Fibroblast of skin of abdomen (primary cell): Measurements from ENCODE around the gene CARD11. TPM values are rescaled to one million over a fixed set of nuclear protein-coding genes. Genes with fewer than 3 reads are reported as not detected.

Source experiments
- DNase-seq: peaks from one replicate; pipeline ENCODE4 v3.0.0-alpha.2; 2013
- polyA plus RNA-seq, 2 experiments: library from polyadenylated mRNA; unstranded; fragments of 120-200 nt; gene quantifications; one replicate each; pipeline ENCODE4 v1.2.1, GENCODE V29; 2013; ENCODE audit not compliant: insufficient read length in 2 of 2

Gene CARD11
- polyA plus RNA-seq (2013, experiment 1 of 2; ENCODE audit: insufficient read length): 0.50 TPM
- 0.71 TPM for polyA plus RNA-seq (2013, experiment 2 of 2; ENCODE audit: insufficient read length)

GRCh38 chr7:3043544-3044371, at the start of gene CARD11:
TSS of gene CARD11 (minus strand) at chr7:3043867. CDS start at chr7:2958506, 85,361 bp downstream.
- DNase-seq: no peak

- DNase-seq: no peak
These were observed 48.8 kb upstream of the CARD11 start for GRCh38 chr7:3092468-3092867.

DNA sequence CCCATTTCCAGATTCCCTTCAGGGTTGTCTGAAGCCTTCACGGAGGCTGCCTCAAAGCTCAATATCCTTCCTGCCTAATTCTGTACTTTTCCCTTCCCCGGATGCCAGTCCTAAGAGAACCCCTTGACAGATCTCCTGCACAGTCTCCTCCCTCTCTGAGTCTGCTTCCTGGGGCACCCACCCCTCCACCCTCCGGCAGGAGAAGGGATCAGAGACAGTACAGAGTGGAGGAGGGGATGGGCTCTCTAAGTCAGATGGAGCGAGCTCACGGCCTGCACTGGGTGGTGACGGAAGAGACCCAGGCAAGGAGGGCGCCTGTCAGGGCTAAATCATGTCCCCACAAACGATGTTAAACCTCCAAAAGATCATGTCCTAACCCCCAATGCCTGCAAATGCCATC, 48.0 kb upstream of the CARD11 start:
- DNase-seq: no peak

DNA sequence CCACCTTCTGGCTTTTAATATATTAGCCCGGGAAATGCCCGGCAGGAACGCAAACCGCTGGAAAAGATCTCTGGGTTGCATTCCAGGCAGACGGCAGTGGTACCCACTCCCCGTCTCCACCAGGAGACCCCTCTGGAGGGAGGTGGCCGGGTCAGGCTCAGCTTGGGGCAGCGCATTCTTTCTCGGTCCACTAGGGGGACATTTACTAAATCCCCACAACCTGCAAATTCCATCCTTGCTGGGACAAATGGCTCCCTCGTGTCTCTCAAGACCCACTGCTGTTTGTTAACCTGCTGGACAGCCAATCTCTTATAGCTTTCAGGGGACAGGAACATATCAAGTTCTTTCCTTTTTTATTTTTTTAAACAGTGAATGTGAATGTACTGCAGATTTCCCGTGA, 45.8 kb upstream of the CARD11 start:
- no peak for DNase-seq

DNA sequence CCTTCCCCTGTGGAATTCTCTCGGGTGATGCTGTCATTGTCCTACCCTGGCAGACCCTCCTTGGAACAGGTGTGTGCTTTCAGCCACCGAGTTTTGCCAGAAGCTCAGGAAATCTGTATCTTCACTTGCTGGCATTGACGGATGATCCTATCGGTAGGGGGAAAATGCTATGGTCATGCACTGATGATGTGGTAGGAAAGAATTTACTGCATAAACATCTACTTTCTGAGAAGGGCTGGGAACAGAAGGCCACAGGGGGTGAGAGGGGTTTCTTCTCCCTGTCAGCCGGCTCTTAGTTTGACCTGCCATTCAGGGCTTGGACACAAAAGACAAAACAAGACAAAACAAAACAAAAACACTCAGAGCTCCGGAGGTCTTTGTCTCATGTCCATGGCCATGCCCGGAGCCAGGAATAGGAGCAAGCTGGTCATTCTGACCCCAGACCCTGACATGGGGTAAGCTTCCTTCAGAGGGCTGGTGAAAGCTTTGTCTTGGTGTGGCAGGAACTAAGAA, 43.6 kb upstream of the CARD11 start:
- no peak for DNase-seq

GRCh38 chr7:3083350-3083749, 39.7 kb upstream of the CARD11 start:
- no peak for DNase-seq

- no peak for DNase-seq
These were observed 39.2 kb upstream of the CARD11 start for GRCh38 chr7:3082831-3083230.

GRCh38 chr7:3082386-3082785, 38.7 kb upstream of the CARD11 start:
- no peak for DNase-seq

GRCh38 chr7:3080106-3080505, 36.4 kb upstream of the CARD11 start:
- DNase-seq: no peak

- DNase-seq: no peak
These were observed 34.8 kb upstream of the CARD11 start for GRCh38 chr7:3078514-3078913.

GRCh38 chr7:3076700-3077099, 33.0 kb upstream of the CARD11 start:
- no peak for DNase-seq

DNA sequence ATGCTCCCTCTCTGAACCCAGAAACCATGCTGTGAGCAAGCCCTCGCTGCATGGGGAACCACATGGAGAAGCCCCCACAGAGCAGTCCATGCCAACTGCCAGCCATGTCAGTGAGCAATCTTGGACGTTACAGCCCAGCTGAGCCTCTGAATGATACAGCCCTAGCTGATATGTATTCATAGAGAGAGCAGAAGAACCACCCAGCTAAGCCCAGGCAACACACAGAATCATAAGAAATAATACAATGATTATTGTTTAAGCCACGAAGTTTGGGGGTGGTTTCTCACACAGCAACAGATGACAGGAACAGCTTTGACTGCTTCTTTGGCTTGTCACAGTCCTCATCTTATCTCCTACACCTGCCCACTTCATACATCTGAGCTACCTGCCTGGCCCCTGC, 32.5 kb upstream of the CARD11 start:
- DNase-seq: no peak

DNA sequence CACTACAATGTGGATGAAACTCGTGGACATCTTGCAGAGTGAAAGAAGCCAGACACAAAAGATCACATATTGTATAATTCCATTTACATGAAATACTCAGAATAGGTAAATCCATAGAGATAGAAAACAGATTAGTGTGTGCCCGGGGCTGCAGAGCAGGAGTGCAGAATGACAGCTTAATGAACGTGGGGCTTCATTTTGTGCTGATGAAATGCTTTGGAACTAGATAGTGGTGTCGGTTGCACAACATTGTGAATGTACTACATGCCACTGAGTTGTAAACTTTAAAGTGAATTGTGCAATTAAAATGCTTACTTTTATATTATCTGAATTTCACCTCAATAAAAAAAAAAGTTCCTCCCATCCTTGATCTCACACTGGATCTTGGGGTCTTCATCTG, 31.8 kb upstream of the CARD11 start:
- no peak for DNase-seq

DNA sequence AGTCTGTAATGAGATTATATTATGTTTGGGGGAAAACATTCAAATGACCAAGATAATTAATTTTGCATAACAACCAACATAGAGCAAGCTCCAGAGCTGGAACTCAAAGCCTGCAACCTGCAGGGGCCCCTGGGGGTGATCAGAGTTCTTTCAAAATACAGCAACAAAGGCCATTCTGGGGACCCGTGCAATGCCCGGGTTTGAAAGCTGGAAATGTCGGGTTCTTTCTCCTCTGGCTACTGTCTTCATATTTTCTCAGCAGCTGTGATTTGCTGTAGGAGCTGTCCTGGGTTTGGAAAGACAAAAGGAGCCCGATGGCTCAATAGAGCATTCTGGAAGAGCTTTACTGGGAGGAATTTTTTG, 30.8 kb upstream of the CARD11 start:
- DNase-seq: no peak

DNA sequence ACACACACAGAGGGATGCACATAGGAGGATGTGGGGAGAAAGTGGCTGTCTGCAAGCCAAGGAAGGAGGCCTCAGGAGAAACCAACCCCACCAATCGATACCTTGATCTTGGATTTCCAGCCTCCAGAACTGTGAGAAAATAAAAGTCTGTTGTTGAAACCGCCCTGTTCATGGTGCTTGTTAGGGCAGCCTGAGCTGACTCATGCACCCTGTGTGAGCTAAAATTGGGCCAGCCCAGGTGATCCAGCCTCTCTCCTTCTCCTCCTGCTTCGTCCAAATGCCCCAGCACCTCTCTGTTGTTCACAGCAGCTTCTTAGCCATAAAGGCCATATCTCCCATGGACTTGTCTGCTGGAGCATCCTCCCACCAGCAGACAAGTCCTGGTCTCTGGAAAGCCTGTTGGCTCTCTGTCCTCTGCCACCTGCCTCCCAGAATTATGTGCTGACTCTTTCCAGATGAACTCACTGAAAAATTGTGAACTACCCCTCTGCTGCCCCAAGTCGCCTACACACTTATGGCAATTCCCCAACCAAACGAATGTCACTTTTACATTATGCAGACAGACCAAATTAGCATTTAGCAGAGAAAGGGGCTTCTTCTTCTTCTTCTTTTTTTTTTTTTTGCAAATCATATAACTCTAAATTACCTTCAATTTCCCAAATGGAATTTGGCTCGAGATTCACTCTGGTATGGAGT, 30.2 kb upstream of the CARD11 start:
- no peak for DNase-seq

DNA sequence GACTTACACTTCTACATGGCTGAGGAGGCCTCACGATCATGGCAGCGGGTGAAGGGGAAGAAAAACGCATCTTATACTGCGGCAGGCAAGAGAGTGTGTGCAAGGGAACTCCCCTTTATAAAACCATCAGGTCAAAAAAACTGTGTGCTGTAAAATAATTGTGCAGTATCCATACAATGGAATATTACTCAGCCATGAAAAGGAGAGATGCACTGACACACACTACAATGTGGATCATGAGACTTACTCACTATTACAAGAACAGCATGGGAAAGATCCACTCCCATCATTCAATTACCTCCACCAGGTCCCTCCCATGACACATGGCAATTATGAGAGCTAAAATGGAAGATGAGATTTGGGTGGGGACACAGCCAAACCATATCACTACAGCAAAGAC, 27.2 kb upstream of the CARD11 start:
- DNase-seq: no peak

DNA sequence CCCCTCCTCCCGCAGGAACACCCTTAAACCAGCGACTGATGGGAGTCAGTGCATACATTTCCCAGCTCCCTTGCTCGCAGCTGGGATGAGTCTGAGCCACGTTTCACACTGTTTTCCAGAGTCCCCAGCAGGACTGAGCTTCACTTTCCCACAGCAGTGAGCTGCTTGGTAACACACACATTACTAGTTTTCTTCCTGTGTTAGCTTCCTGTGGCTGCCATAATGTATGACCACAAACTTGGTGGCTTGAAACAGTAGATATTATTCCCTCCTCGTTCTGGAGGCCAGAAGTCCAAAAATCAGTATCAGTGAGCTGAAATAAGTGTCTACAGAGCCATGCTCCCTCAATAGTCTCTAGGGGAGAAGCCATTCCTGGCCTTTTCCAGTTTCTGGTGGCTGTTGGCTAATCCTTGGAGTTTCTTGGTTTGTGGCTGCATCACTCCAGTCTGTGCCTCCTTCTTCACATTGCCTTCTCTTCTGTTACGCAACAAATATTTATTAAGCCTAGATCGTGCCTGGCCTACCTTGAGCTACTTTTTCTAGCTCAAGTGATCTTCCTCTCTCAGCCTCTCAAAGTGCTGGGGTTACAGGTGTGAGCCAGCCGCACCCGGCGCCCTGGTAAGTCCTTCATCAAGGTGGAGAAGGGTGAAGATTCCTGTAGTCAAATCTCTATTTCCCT, 26.2 kb upstream of the CARD11 start:
- no peak for DNase-seq

GRCh38 chr7:3068530-3068929, 24.9 kb upstream of the CARD11 start:
- DNase-seq: no peak

DNA sequence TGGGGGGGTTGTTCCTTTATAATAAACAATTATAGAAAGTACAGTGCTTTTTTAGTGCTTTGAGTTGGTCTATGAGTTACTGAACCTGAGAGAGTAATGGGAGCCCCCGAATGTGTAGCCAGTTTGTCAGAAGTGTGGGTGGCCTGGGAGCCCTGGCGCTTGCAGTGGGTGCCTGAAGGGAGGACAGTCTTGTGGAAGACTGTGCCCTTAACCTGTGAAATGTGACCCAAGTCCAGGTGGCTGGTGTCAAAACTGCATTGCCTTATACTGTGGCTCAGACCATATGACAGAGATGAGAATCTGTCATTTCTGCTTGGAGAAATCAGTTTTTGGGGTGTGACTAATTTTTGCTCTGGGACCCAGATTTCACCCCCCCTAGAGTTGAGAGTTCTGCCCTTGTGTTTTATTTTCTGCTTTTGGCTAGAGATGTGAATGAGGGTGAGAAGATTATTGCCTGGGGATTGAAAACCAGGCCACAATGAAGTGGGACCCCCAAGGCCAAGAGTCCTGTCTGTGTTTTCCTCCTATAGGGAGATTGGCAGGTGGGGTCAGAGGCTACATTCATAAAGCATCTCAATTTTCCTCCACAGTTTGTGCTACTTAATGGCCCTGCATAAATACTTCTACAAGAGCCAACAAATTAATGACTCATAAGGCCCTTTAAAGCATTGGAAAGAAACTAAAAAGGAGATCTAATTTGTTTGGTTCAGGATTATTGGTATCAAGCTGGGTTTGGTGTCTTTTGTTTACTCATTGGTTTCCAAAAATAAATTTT, 24.1 kb upstream of the CARD11 start:
- no peak for DNase-seq

DNA sequence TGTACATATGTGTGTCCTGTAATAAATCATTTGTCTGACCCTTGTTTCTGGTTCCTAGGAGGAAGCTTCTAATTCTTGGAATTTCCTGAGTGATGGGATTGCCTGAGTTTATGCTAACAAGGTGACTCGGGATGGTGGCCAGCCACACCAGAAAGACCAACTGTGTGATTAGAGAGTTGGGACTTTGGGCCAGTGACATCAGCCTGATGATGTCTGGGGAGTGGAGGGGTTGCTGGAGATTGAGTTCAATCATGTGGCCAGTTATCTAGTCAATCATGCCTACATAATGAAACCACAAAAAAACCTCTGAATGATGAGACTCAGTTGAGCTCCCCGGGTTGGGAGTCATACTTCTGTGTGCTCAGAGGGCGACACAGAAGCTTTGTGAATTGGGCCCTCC, 23.5 kb upstream of the CARD11 start:
- DNase-seq: no peak

DNA sequence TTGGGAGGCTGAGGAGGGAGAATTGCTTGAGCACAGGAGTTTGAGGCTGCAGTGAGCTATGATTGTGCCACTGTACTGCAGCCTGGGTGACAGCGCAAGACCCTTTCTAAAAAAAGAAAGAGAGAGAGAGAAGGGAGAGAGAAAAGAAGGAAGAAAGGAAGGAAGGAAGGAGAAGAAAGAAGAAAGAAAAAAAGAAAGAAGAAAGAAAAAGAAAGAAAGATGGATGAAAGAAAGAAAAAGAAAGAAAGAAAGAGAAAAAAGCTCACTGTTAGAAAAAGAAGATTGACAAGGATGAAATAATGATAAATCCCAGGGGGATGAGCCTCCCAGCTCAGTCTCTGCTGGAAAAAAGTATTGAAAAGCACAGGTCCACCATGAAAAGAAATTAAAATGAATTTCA, 22.8 kb upstream of the CARD11 start:
- DNase-seq: no peak

GRCh38 chr7:3065724-3066143, 22.1 kb upstream of the CARD11 start:
- DNase-seq: no peak
